Activated T-cell treated with anti-CD3 and anti-CD28 coated beads, Interleukin-2, amount 50 U/mL, for 72 hours (primary cell): Measurements from ENCODE around the gene RASAL3. TPM values are rescaled to one million over a fixed set of nuclear protein-coding genes. Genes with fewer than 3 reads are reported as not detected.
A peak's percentile ranks its signal among the peaks of the same experiment; 100 is the strongest.

ENCODE experiments used
- ATAC-seq, 2 donors: fragments of 150-1000 bp; cut with Tn5 transposase; replicated peaks in 1 of 2; 2 replicates each; pipeline ENCODE4 v1.10.0; 2021; ENCODE audit warnings: moderate library complexity in 2 of 2, mild to moderate bottlenecking in 1 of 2
- DNase-seq, 2 donors: peaks; one replicate each; pipeline ENCODE4 v3.0.0; 2021 to 2022; ENCODE audit warnings: mixed read lengths in 1 of 2
- H3K27ac Mint-ChIP-seq: one replicate; pipeline ENCODE4 v1.8.0; 2022; ENCODE audit warnings: mild to moderate bottlenecking, moderate library complexity, mixed read lengths
- H3K27me3 Mint-ChIP-seq: one replicate; pipeline ENCODE4 v1.8.0; 2022; ENCODE audit warnings: low read depth, mixed read lengths
- H3K36me3 Mint-ChIP-seq, 2 donors: one replicate each; pipeline ENCODE4 v1.8.0; 2022; ENCODE audit warnings: mixed read lengths in 2 of 2, mild to moderate bottlenecking in 1 of 2; ENCODE audit not compliant: insufficient read depth in 2 of 2
- H3K4me1 Mint-ChIP-seq: one replicate; pipeline ENCODE4 v1.8.0; 2022; ENCODE audit warnings: low read depth, mixed read lengths
- H3K4me3 Mint-ChIP-seq, 2 donors: one replicate each; pipeline ENCODE4 v1.8.0; 2022; ENCODE audit warnings: mild to moderate bottlenecking in 2 of 2, mixed read lengths in 2 of 2, moderate library complexity in 2 of 2
- H3K9me3 Mint-ChIP-seq, 2 donors: one replicate each; pipeline ENCODE4 v1.8.0; 2022; ENCODE audit warnings: mixed read lengths in 2 of 2
- total RNA-seq, 2 donors: library from RNA; stranded (reverse); gene quantifications; one replicate each; pipeline ENCODE4 v1.2.3, GENCODE V29; 2022

Gene RASAL3
- 100 to 1,000 TPM; 112 to 128 TPM for total RNA-seq

GRCh38 chr19:15464394-15465385 is at the start of gene RASAL3:
RASAL3 (minus strand) TSS chr19:15464544; CDS start chr19:15464358, 186 bp downstream.
- Mint-ChIP-seq H3K4me1 (peaks cover 67% of the 10 kb centered on the region), H3K9me3 (no peaks in the 10 kb centered on the region), H3K36me3 (peaks cover 5 to 10% of the 10 kb centered on the region in 2 donors)

GRCh38 chr19:15511671-15512424 is 47.5 kb upstream of the RASAL3 start:
- Mint-ChIP-seq H3K27me3 (peaks cover 27% of the 10 kb centered on the region), H3K4me3 (no peak overlapping the region), H3K36me3 (peaks cover 0 to 6% of the 10 kb centered on the region in 2 donors), H3K27ac (no peak overlapping the region), H3K4me1 (peaks cover 28% of the 10 kb centered on the region), H3K9me3 (peaks cover 2 to 3% of the 10 kb centered on the region in 2 donors)
- DNase-seq, result no peak
- ATAC-seq, result no peak

More at GRCh38 chr19:15464394-15465385, at the start of gene RASAL3:
- peak; percentile 65 to 70 for DNase-seq
- H3K27me3 Mint-ChIP-seq, result peaks cover 11% of the 10 kb centered on the region
- peak; percentile 38 to 60 for ATAC-seq
- H3K27ac Mint-ChIP-seq, result peak within 1 kb of the TSS; percentile 99
- H3K4me3 Mint-ChIP-seq, result peak within 1 kb of the TSS; percentile 91 to 98

- ATAC-seq (peak; percentile 60 to 78), DNase-seq (peak; percentile 33 to 34)
- no peak within 1 kb of the TSS for H3K27ac Mint-ChIP-seq
- H3K9me3 Mint-ChIP-seq, result no peaks in the 10 kb centered on the region
- peak within 1 kb of the TSS; percentile 87 to 89 for H3K4me3 Mint-ChIP-seq
- peaks cover 27% of the 10 kb centered on the region for H3K27me3 Mint-ChIP-seq
- H3K4me1 Mint-ChIP-seq, result peaks cover 14% of the 10 kb centered on the region
- peaks cover 0 to 2% of the 10 kb centered on the region in 2 donors for H3K36me3 Mint-ChIP-seq
These were observed 43.8 kb upstream of the RASAL3 start, which contains the start of gene CYP4F22 for GRCh38 chr19:15508035-15508710. CYP4F22 (plus strand) TSS chr19:15508525; CDS start chr19:15525337, 16,812 bp downstream.

- H3K4me3 Mint-ChIP-seq, result peak overlapping the region; percentile 87 to 89
- H3K36me3 Mint-ChIP-seq, result peaks cover 0 to 2% of the 10 kb centered on the region in 2 donors
- no peak overlapping the region for H3K27ac Mint-ChIP-seq
- peaks cover 27% of the 10 kb centered on the region for H3K27me3 Mint-ChIP-seq
- ATAC-seq (no peak), DNase-seq (no peak)
- no peaks in the 10 kb centered on the region for H3K9me3 Mint-ChIP-seq
- peaks cover 14% of the 10 kb centered on the region for H3K4me1 Mint-ChIP-seq
These were observed 43.0 kb upstream of the RASAL3 start for GRCh38 chr19:15507068-15508034.

GRCh38 chr19:15506074-15506571 is 41.8 kb upstream of the RASAL3 start:
- peaks cover 27% of the 10 kb centered on the region for H3K27me3 Mint-ChIP-seq
- ATAC-seq (no peak), DNase-seq (no peak)
- H3K27ac Mint-ChIP-seq, result no peak overlapping the region
- peaks cover 14% of the 10 kb centered on the region for H3K4me1 Mint-ChIP-seq
- no peaks in the 10 kb centered on the region for H3K9me3 Mint-ChIP-seq
- H3K36me3 Mint-ChIP-seq, result peaks cover 0 to 2% of the 10 kb centered on the region in 2 donors
- no peak overlapping the region for H3K4me3 Mint-ChIP-seq

GRCh38 chr19:15502264-15502663 is 37.9 kb upstream of the RASAL3 start:
- no peak overlapping the region for H3K4me3 Mint-ChIP-seq
- peaks cover 22% of the 10 kb centered on the region for H3K4me1 Mint-ChIP-seq
- ATAC-seq (no peak), DNase-seq (no peak)
- no peaks in the 10 kb centered on the region for H3K36me3 Mint-ChIP-seq
- H3K27me3 Mint-ChIP-seq, result peaks cover 3% of the 10 kb centered on the region
- no peaks in the 10 kb centered on the region for H3K9me3 Mint-ChIP-seq
- H3K27ac Mint-ChIP-seq, result no peak overlapping the region

GRCh38 chr19:15501596-15501995 is 37.3 kb upstream of the RASAL3 start:
- H3K4me3 Mint-ChIP-seq, result no peak overlapping the region
- no peak overlapping the region for H3K27ac Mint-ChIP-seq
- ATAC-seq, result no peak
- no peaks in the 10 kb centered on the region for H3K9me3 Mint-ChIP-seq
- H3K4me1 Mint-ChIP-seq, result peaks cover 22% of the 10 kb centered on the region
- no peaks in the 10 kb centered on the region for H3K27me3 Mint-ChIP-seq
- no peak for DNase-seq
- H3K36me3 Mint-ChIP-seq, result no peaks in the 10 kb centered on the region

- Mint-ChIP-seq H3K27me3 (no peaks in the 10 kb centered on the region), H3K4me3 (no peak overlapping the region), H3K9me3 (no peaks in the 10 kb centered on the region), H3K4me1 (peaks cover 22% of the 10 kb centered on the region), H3K36me3 (no peaks in the 10 kb centered on the region), H3K27ac (no peak overlapping the region)
- ATAC-seq (peak in 1 of 2 donors; percentile 39), DNase-seq (no peak)
These were observed 34.6 kb upstream of the RASAL3 start for GRCh38 chr19:15498910-15499309.

- H3K4me3 Mint-ChIP-seq, result no peak overlapping the region
- peaks cover 22% of the 10 kb centered on the region for H3K4me1 Mint-ChIP-seq
- H3K27ac Mint-ChIP-seq, result no peak overlapping the region
- no peaks in the 10 kb centered on the region for H3K36me3 Mint-ChIP-seq
- no peak for ATAC-seq
- DNase-seq, result no peak
- no peaks in the 10 kb centered on the region for H3K9me3 Mint-ChIP-seq
- H3K27me3 Mint-ChIP-seq, result no peaks in the 10 kb centered on the region
These were observed 34.0 kb upstream of the RASAL3 start for GRCh38 chr19:15498156-15498858.

- DNase-seq, result no peak
- Mint-ChIP-seq H3K27me3 (no peaks in the 10 kb centered on the region), H3K27ac (no peak overlapping the region), H3K9me3 (no peaks in the 10 kb centered on the region), H3K36me3 (no peaks in the 10 kb centered on the region), H3K4me3 (no peak overlapping the region), H3K4me1 (peaks cover 20% of the 10 kb centered on the region)
- no peak for ATAC-seq
These were observed 30.8 kb upstream of the RASAL3 start for GRCh38 chr19:15495151-15495550.

- H3K27me3 Mint-ChIP-seq, result no peaks in the 10 kb centered on the region
- no peak for ATAC-seq
- H3K9me3 Mint-ChIP-seq, result peaks cover 0 to 3% of the 10 kb centered on the region in 2 donors
These were observed 24.3 kb upstream of the RASAL3 start for GRCh38 chr19:15488489-15489226.

More at GRCh38 chr19:15488489-15489226, 24.3 kb upstream of the RASAL3 start:
- H3K36me3 Mint-ChIP-seq, result no peaks in the 10 kb centered on the region
- no peak for DNase-seq
- no peak overlapping the region for H3K4me3 Mint-ChIP-seq
- H3K4me1 Mint-ChIP-seq, result peaks cover 7% of the 10 kb centered on the region
- H3K27ac Mint-ChIP-seq, result no peak overlapping the region
